ENCODE measurements around the gene SIX6.

The SIX6 gene

DNA sequence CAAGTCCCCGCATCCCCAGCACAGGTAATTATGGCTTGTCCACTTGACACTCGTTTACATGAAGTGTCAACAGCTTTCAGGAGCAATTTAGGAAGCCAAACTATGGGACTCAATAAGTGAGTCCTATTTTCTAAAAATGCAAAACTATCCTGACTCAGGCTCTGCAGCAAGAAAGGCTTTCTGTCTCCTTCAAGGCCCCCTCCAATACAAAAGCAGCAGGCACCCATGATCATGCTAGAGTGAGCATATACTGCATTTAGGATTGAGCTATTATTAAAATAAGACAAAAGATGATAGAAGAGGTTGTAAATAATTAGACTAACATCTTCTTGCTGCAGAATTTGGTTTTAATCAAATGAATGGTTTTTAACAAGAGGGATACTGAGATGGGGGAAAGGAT lies 3.2 kb downstream of the SIX6 start:
- intact Hi-C loops (cut with DNase I), result no loop called here
- DNase-seq, result no peak

DNA sequence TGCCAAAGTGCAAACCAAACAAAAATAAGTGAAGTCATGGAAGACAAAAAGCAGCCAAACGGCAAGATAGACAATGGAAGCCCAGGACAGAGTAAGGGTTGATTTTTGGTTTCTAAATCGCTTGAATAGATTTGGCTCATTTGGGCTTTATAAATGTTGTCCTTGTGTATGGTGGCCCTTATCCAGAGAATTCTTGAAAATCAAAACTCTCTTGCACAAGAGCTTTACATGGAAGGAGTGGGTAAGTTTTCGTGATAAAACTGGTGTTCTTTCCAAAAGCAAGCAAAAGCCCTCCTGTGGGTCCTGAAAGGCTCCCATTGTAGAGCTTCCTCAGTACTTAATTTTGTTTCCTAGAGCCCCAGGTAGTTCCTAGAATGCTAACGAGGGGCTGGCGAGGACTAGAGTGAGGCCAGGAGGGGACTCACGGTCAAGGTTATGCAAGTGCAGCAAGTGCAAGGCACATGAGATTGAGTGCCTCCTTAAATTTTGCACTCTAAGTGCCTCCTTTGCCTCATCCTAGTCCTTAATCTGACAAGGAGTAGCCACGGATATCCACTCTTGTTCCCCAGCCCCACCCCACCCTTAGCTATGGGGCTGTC lies 4.1 kb downstream of the SIX6 start:
- no peak for DNase-seq
- intact Hi-C loops (cut with DNase I), result no loop called here

DNA sequence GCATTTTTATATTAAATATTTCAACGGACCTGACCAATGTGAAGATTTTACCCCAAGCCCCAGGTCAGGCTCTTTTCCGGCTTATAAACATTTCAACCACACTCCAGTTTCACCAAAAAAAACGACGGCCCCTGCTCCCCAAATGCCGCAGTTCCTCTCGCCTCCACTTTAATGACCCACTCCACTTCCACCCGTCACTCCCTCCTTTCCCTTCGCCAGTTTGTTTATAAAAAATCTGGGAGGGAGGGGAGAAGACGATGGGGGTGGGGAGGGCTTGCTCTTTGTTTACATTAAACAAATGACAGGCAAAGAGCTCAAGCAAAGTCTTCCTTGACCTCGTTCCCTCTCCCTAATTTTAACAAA lies 5.4 kb downstream of the SIX6 start:
- DNase-seq, result no peak
- intact Hi-C loops (cut with DNase I), result no loop called here

DNA sequence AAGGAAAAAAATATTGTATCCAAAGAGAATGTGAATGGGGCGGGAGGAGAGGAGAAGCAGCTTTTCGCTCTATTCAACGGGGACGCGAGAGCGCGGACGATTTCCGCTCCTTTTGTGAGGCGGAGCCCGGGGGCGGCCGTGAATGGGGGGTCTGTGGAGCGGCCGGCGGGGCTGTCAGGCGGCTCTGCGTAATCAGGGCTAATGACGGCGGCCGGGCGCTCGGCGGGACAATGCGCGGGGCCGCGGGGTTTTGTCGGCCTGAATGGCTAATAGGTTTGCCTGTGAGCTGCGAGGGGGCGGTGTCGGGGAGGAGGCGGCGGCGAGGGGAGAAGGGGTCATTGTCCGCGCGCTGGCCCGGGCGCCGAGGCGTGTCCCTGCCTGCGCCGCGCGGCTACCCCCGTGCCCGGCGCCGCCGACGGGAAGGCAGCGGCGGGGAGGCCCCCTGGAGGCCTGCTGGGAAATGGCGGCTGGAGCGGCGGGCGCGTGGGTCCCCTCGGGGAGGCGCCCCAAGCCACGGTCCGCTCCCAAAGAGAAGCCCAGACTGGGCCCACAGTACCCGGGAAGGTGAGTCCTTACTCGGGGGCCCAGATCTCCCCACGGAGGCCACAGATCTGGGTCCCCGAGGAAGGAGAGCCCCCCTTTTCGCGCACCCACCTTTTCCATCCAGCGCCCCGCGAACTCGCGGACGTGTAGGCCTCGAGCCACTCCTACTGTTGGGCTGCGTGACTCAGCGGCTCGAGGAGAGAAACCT lies 6.0 kb downstream of the SIX6 start:
- intact Hi-C loops (cut with DNase I), result no loop called here
- DNase-seq, result no peak

DNA sequence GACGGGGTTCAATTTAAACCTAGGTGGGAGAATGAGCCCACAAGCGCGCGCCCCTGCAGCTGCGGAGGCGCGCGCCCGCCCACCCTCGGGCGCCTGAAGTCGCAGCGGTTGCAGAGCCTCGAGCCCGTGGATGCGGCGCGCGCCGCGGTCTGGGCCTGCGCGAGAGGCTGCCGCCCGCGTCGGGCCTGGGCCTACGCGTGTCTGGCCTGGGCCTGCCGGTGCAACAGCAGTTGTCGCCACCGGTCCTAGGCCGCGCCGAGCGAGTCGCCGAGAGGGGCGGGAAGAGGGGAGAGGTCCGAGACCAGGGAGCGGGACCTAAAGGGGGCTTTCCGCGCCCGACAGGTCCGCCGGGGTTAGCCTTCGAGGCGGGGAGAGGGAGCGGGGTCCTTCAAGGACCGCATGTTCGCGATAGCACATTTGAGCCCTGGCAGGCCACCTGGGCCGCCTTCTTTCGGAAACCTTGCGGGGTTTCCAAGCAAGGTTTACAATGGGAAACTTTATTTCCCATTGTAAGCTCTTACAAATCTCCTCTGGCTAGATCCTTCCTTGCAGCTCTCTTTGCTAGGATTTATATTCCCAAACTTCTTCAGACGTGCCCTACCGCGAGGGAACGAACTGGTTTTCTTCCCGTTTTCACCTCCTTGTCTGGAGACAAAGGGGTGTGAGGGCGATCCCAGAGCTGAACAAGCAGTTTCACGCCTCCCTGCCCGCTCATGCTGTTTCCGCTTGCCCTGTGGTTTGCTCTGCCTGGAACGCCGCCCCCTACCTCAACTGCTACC lies 6.8 kb downstream of the SIX6 start:
- DNase-seq, result no peak
- intact Hi-C loops (cut with DNase I), result no loop called here

DNA sequence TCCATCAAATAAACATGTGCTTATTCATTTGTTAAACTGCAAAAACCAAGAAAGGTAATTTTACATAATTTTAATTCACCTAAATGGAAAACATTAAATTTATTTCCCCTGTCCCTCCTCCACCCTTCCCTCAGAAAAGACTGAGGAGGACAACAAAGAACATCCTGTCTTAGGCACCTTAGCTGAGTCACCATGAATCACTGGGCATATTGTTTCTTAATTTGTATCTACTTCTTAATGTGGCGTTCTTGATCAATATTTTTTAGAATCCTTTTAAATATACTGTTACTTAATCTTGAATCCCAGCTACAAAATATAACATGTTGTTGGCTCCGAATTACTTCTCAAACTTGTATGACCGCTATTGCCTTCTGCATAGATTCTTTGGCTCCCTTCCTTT lies 23.5 kb downstream of the SIX6 start:
- intact Hi-C loops (cut with DNase I), result no loop called here
- no peak for DNase-seq

DNA sequence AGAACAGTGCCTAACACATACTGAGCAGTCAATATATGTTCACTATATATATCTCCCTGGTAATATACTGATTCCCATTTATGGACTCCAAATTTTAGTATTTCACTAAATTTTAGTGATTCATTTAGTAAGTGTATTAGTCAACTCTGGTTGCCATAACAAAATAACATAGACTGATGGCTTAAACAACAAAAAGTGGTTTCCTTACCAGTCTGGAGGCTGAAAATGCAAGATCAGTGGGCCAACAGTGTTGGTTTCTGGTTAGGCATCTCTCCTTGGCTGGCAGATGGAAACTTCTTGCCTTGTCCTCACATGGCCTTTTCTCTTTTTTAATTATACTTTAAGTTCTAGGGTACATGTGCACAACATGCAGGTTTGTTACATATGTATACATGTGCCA lies 28.7 kb downstream of the SIX6 start:
- intact Hi-C loops (cut with DNase I), result no loop called here
- no peak for DNase-seq

DNA sequence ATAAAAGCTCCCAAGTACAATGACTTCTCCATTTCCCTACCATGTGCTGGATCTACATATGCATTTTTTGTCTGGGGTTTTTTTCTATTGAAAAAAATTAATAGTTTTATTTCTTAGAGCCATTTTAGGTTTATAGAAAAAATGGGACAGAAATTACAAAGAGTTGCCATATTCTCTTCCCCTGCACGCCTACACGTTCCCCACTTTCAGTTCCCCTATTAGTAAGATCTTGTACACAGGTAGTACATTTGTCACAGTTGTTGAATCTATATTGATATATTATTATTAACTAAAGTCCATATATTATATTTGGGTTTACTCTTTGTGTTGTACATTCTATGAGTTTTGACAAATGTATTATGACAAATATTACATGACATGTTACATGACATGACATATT lies 35.7 kb downstream of the SIX6 start:
- DNase-seq, result no peak
- intact Hi-C loops (cut with DNase I), result no loop called here

DNA sequence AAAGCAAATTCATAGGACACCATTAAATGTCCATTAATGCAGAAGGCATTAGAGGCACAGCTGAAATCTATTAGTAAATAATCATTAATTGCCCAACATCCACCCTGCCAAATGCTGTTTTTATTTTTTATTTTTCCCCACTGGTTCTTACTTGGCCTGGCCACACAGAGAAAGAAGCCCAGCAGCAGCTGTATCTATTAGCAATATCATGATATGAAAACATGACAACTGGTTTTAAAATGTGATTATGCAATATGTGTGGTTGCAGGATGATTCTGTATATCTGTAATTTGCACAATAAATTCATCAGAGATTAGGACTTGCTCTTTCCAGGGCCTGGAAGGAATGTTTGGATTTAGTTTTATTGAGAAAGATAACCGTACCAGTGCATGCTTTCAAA lies 44.9 kb downstream of the SIX6 start:
- DNase-seq, result no peak

DNA sequence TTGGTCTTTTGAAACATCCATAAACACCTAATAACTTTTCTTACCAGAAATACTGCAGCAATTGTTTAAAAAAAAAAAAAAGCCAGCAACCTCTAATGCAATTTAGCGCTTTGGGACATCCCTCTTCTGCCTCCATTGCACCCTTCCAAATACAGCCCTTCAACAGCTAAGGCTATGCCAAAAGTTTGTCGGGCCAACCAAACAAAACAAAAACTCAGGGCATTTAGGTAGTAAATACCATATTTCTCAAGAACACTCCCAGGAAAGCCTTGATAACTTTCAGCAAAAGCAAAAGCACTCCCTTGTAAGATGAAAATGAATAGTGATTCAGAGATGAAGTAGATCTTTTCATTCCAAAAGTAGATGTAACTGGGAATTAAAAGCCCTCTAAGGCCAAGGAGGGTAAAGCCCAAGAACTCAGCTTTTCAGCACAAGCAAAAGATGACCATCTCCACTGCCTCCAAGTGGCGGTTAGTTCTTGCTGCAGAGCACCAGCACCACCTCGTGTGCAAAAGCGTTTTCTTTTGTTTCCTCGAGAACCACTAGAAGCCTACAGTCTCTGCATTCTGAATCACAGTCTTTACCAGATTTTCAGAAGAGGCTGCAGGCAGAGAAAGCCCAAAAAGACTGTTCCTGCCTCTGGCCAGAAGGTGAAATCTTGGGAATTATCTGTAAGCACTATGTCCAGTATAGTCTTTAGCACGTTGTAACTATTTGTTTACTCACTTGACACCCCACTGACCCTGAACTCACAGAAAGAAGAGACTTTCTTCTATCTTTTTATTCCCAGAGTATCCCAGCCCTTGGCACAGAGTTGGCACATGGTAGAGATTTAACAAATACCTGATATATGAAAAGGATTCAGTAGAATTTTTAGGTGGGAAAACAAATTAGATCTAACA lies 53.1 kb downstream of the SIX6 start:
- intact Hi-C loops (cut with DNase I), result loop anchor here (10.0 kb wide), 1 partner anchor 207 kb away; no protein-coding TSS in a partner anchor

More for the DNA sequence above, 44.9 kb downstream of the SIX6 start:
- intact Hi-C loops (cut with DNase I), result no loop called here

More for the DNA sequence above, 53.1 kb downstream of the SIX6 start:
- peak in 34 of 42 donors; percentile 7 to 73 (median 40) for DNase-seq
